GM23338 (cell line): ENCODE measurements around the gene CCDC43. TPM values are rescaled to one million over a fixed set of nuclear protein-coding genes. Genes with fewer than 3 reads are reported as not detected.

ENCODE experiments used
- ATAC-seq: fragments of 200-7000 bp; cut with Tn5 transposase; 3 replicates; pipeline ENCODE4 v1.9.1; 2020
- DNase-seq: peaks from one replicate; pipeline ENCODE4 v3.0.0-alpha.2; 2015; ENCODE audit warnings: low spot score
- H2AFZ ChIP-seq: fragments of 200-600 bp; sonication (generic); 2 replicates; pipeline ENCODE4 v1.8.0; 2016; ENCODE audit warnings: antibody characterized with exemption, mild to moderate bottlenecking, moderate library complexity
- H3F3A ChIP-seq: fragments of 200-600 bp; sonication (generic); replicated peaks from 2 replicates; pipeline ENCODE4 v1.8.0; 2017; ENCODE audit warnings: antibody characterized with exemption, mixed run types, low read depth
- H3K27ac ChIP-seq: fragments of 200-600 bp; sonication (generic); 2 replicates; pipeline ENCODE4 v1.6.1; 2016; ENCODE audit warnings: low read depth
- H3K27me3 ChIP-seq: fragments of 200-600 bp; sonication (generic); 2 replicates; pipeline ENCODE4 v1.8.0; 2016; ENCODE audit warnings: mild to moderate bottlenecking, mixed run types, moderate library complexity; ENCODE audit not compliant: insufficient read depth
- H3K36me3 ChIP-seq: fragments of 200-600 bp; sonication (generic); 2 replicates; pipeline ENCODE4 v1.8.0; 2016; ENCODE audit warnings: mild to moderate bottlenecking; ENCODE audit not compliant: insufficient read depth
- H3K4me1 ChIP-seq: fragments of 200-600 bp; sonication (generic); 2 replicates; pipeline ENCODE4 v1.8.0; 2016; ENCODE audit warnings: mild to moderate bottlenecking, moderate library complexity; ENCODE audit not compliant: insufficient read depth
- H3K4me2 ChIP-seq: fragments of 200-600 bp; sonication (generic); 2 replicates; pipeline ENCODE4 v1.7.1; 2017; ENCODE audit warnings: mixed run types
- H3K4me3 ChIP-seq: fragments of 200-600 bp; sonication (generic); 2 replicates; pipeline ENCODE4 v1.6.1; 2016; ENCODE audit warnings: mixed run types
- H3K79me2 ChIP-seq: fragments of 200-600 bp; sonication (generic); replicated peaks from 2 replicates; pipeline ENCODE4 v1.8.0; 2017; ENCODE audit warnings: mild to moderate bottlenecking; ENCODE audit not compliant: insufficient read depth
- H3K9me2 ChIP-seq: fragments of 200-600 bp; sonication (generic); 2 replicates; pipeline ENCODE4 v1.8.0; 2017; ENCODE audit not compliant: insufficient read depth
- H4K20me1 ChIP-seq: fragments of 200-600 bp; sonication (generic); replicated peaks from 2 replicates; pipeline ENCODE4 v1.8.0; 2017; ENCODE audit warnings: mild to moderate bottlenecking; ENCODE audit not compliant: insufficient read depth
- H3K27ac Mint-ChIP-seq: 2 replicates; pipeline ENCODE4 v1.8.0; 2020; ENCODE audit warnings: inconsistent platforms, mild to moderate bottlenecking, moderate library complexity, mixed read lengths
- H3K27me3 Mint-ChIP-seq: 3 replicates; pipeline ENCODE4 v1.8.0; 2022; ENCODE audit warnings: low read depth, mild to moderate bottlenecking, moderate library complexity, mixed read lengths, inconsistent platforms; ENCODE audit not compliant: insufficient read depth, poor library complexity
- H3K36me3 Mint-ChIP-seq: 3 replicates; pipeline ENCODE4 v1.8.0; 2021; ENCODE audit warnings: low read depth, mild to moderate bottlenecking, inconsistent platforms, moderate library complexity, mixed read lengths
- H3K4me1 Mint-ChIP-seq: 3 replicates; pipeline ENCODE4 v1.8.0; 2020; ENCODE audit warnings: mild to moderate bottlenecking, inconsistent platforms, mixed read lengths
- H3K4me3 Mint-ChIP-seq: 3 replicates; pipeline ENCODE4 v1.8.0; 2021; ENCODE audit warnings: moderate library complexity, mild to moderate bottlenecking, inconsistent platforms, mixed read lengths
- H3K9me3 Mint-ChIP-seq: 3 replicates; pipeline ENCODE4 v1.8.0; 2020; ENCODE audit warnings: moderate library complexity, mild to moderate bottlenecking, inconsistent platforms, mixed read lengths
- EZH2 ChIP-seq: fragments of 200-600 bp; sonication (generic); IDR thresholded peaks from one replicate; pipeline ENCODE4 v1.8.0; 2017; ENCODE audit warnings: antibody characterized with exemption, mild to moderate bottlenecking, low read depth; ENCODE audit not compliant: unreplicated experiment
- JUNB ChIP-seq: IDR thresholded peaks from one replicate; pipeline ENCODE4 v1.6.1; 2016; ENCODE audit warnings: antibody characterized with exemption; ENCODE audit not compliant: unreplicated experiment
- NANOG ChIP-seq: IDR thresholded peaks from 2 replicates; pipeline ENCODE4 v1.6.1; 2016; ENCODE audit warnings: antibody characterized with exemption, borderline replicate concordance
- POLR2AphosphoS5 ChIP-seq: IDR thresholded peaks from 2 replicates; pipeline ENCODE4 v1.6.1; 2016; ENCODE audit warnings: antibody characterized with exemption, low read depth
- ZNF114 ChIP-seq: fragments of 250-450 bp; sonication (Bioruptor Pico); IDR thresholded peaks from 2 replicates; pipeline ENCODE4 v1.5.0; 2020; ENCODE audit warnings: mild to moderate bottlenecking, moderate library complexity
- polyA plus RNA-seq: library from polyadenylated mRNA; unstranded; fragments of >200 nt; fragmentation: Nextera tagmentation; extraction: Ambion mirVana; gene quantifications from 2 replicates; pipeline ENCODE4 v1.2.1, GENCODE V29; 2016
- total RNA-seq: library from RNA; depleted of rRNA; stranded (reverse); fragments of >200 nt; shearing (Covaris generic); gene quantifications from 2 replicates; pipeline ENCODE4 v1.2.3, GENCODE V29; 2014
- TF ChIP-seq, protein P1 (sequence below): IDR thresholded peaks from 2 replicates; pipeline ENCODE4 v1.6.1; 2016; ENCODE audit warnings: antibody characterized with exemption
- TF ChIP-seq, protein P2 (sequence below), 2 experiments: fragments of 200-600 bp in 1 of 2; sonication (generic) in 1 of 2; conservative IDR thresholded peaks; 2 replicates each; pipeline versions ENCODE4 v1.5.1 to v1.6.1; 2016 to 2017; ENCODE audit warnings: antibody characterized with exemption in 2 of 2, low read depth in 2 of 2, mild to moderate bottlenecking in 2 of 2, moderate library complexity in 1 of 2
- TF ChIP-seq, protein P3 (sequence below): fragments of 250-450 bp; sonication (Bioruptor Pico); IDR thresholded peaks from 2 replicates; pipeline ENCODE4 v1.5.0; 2020; ENCODE audit warnings: mild to moderate bottlenecking, moderate library complexity

CCDC43 gene
- total and polyA plus RNA-seq, 2 experiments from 2014 or later = 29.8 to 55.3 TPM

DNA sequence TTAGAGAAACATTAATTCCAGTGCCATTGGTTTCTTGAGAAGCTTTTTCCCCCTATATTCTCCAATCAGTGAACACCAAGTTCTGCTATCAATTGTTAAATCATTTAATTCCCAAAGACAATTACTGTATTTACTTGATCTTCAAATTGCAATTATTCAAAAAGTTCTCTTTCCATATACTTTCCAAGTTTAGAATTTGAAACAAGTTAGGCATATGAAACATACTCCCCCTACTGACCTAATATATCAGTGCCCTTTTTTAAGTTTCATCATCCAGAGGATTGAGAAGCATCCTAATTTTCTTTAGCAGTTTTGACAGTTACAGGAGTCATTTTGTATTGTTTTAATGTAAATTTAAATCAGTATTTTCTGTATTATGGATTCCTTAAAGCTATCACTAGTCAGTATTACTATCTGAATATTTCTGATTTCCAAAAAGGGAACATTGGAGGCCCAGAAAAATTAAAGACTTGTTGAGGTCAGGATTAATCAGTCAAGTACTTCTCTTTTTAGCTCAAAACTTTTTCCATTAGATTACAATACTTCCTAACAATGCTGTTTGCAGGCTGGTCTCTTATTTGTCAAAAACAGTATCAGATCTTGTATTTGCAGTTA is 17.0 kb downstream of the CCDC43 start:
- Mint-ChIP-seq H3K27me3 (no peaks in the 10 kb centered on the region), H3K9me3 (no peaks in the 10 kb centered on the region), H3K27ac (no peak overlapping the region), H3K4me3 (no peak overlapping the region), H3K4me1 (no peaks in the 10 kb centered on the region), H3K36me3 (no peaks in the 10 kb centered on the region)
- no peak overlapping the region for H3K4me3 ChIP-seq
- H3K79me2 ChIP-seq = no peaks in the 10 kb centered on the region
- no peak for ATAC-seq
- H3K27me3 ChIP-seq = no peaks in the 10 kb centered on the region
- no peaks in the 10 kb centered on the region for H4K20me1 ChIP-seq
- no peaks in the 10 kb centered on the region for H3K4me1 ChIP-seq
- H3F3A ChIP-seq = no peaks in the 10 kb centered on the region
- H3K9me2 ChIP-seq = no peaks in the 10 kb centered on the region
- TF ChIP-seq, protein P1, sequence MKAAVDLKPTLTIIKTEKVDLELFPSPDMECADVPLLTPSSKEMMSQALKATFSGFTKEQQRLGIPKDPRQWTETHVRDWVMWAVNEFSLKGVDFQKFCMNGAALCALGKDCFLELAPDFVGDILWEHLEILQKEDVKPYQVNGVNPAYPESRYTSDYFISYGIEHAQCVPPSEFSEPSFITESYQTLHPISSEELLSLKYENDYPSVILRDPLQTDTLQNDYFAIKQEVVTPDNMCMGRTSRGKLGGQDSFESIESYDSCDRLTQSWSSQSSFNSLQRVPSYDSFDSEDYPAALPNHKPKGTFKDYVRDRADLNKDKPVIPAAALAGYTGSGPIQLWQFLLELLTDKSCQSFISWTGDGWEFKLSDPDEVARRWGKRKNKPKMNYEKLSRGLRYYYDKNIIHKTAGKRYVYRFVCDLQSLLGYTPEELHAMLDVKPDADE = no peak
- TF ChIP-seq JUNB (no peak), EZH2 (no peak)
- TF ChIP-seq, protein P2, sequence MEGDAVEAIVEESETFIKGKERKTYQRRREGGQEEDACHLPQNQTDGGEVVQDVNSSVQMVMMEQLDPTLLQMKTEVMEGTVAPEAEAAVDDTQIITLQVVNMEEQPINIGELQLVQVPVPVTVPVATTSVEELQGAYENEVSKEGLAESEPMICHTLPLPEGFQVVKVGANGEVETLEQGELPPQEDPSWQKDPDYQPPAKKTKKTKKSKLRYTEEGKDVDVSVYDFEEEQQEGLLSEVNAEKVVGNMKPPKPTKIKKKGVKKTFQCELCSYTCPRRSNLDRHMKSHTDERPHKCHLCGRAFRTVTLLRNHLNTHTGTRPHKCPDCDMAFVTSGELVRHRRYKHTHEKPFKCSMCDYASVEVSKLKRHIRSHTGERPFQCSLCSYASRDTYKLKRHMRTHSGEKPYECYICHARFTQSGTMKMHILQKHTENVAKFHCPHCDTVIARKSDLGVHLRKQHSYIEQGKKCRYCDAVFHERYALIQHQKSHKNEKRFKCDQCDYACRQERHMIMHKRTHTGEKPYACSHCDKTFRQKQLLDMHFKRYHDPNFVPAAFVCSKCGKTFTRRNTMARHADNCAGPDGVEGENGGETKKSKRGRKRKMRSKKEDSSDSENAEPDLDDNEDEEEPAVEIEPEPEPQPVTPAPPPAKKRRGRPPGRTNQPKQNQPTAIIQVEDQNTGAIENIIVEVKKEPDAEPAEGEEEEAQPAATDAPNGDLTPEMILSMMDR (conservative IDR thresholded peaks at IDR 0.05; ENCODE audit: low read depth in 2 of 2) = peak in 1 of 2 experiments; percentile 83; a peak in 3 of 4 replicates
- no peak overlapping the region for H3K4me2 ChIP-seq
- H3K36me3 ChIP-seq = no peaks in the 10 kb centered on the region
- DNase-seq = peak; percentile 45
- H3K27ac ChIP-seq = no peak overlapping the region
- no peak overlapping the region for H2AFZ ChIP-seq

DNA sequence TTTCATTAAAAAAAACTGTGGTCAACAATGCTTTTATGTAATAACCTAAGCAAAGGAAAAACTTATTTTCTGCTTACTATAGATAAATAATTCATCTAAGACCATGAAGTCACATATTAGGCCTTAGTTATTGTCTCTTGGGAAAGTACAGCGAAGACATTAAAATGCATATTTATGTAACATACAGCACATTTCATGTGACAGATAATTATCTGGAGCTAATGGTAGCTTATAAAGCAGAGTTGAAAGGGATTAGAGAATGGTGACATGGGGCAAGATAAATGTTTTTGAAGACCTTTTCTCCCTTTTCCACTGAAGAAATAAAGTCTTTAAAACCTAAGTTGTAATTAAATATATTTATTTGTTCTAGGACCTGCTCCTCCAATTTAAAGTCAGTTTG is 23.6 kb downstream of the CCDC43 start:
- no peak overlapping the region for H3K4me3 ChIP-seq
- ATAC-seq (no peak), DNase-seq (no peak)
- H3K9me3 Mint-ChIP-seq = no peaks in the 10 kb centered on the region
- no peak overlapping the region for H3K27ac Mint-ChIP-seq
- no peak overlapping the region for H3K27ac ChIP-seq
- H3K4me3 Mint-ChIP-seq = no peak overlapping the region
- H3K36me3 ChIP-seq = no peaks in the 10 kb centered on the region
- H3K9me2 ChIP-seq = no peaks in the 10 kb centered on the region
- H3F3A ChIP-seq = no peaks in the 10 kb centered on the region
- H2AFZ ChIP-seq = no peak overlapping the region
- H3K4me1 ChIP-seq = no peaks in the 10 kb centered on the region
- no peaks in the 10 kb centered on the region for H3K27me3 Mint-ChIP-seq
- H3K27me3 ChIP-seq = no peaks in the 10 kb centered on the region
- H3K4me2 ChIP-seq = no peak overlapping the region
- H3K4me1 Mint-ChIP-seq = no peaks in the 10 kb centered on the region
- H4K20me1 ChIP-seq = no peaks in the 10 kb centered on the region
- H3K36me3 Mint-ChIP-seq = no peaks in the 10 kb centered on the region
- H3K79me2 ChIP-seq = no peaks in the 10 kb centered on the region
- TF ChIP-seq, protein P3, sequence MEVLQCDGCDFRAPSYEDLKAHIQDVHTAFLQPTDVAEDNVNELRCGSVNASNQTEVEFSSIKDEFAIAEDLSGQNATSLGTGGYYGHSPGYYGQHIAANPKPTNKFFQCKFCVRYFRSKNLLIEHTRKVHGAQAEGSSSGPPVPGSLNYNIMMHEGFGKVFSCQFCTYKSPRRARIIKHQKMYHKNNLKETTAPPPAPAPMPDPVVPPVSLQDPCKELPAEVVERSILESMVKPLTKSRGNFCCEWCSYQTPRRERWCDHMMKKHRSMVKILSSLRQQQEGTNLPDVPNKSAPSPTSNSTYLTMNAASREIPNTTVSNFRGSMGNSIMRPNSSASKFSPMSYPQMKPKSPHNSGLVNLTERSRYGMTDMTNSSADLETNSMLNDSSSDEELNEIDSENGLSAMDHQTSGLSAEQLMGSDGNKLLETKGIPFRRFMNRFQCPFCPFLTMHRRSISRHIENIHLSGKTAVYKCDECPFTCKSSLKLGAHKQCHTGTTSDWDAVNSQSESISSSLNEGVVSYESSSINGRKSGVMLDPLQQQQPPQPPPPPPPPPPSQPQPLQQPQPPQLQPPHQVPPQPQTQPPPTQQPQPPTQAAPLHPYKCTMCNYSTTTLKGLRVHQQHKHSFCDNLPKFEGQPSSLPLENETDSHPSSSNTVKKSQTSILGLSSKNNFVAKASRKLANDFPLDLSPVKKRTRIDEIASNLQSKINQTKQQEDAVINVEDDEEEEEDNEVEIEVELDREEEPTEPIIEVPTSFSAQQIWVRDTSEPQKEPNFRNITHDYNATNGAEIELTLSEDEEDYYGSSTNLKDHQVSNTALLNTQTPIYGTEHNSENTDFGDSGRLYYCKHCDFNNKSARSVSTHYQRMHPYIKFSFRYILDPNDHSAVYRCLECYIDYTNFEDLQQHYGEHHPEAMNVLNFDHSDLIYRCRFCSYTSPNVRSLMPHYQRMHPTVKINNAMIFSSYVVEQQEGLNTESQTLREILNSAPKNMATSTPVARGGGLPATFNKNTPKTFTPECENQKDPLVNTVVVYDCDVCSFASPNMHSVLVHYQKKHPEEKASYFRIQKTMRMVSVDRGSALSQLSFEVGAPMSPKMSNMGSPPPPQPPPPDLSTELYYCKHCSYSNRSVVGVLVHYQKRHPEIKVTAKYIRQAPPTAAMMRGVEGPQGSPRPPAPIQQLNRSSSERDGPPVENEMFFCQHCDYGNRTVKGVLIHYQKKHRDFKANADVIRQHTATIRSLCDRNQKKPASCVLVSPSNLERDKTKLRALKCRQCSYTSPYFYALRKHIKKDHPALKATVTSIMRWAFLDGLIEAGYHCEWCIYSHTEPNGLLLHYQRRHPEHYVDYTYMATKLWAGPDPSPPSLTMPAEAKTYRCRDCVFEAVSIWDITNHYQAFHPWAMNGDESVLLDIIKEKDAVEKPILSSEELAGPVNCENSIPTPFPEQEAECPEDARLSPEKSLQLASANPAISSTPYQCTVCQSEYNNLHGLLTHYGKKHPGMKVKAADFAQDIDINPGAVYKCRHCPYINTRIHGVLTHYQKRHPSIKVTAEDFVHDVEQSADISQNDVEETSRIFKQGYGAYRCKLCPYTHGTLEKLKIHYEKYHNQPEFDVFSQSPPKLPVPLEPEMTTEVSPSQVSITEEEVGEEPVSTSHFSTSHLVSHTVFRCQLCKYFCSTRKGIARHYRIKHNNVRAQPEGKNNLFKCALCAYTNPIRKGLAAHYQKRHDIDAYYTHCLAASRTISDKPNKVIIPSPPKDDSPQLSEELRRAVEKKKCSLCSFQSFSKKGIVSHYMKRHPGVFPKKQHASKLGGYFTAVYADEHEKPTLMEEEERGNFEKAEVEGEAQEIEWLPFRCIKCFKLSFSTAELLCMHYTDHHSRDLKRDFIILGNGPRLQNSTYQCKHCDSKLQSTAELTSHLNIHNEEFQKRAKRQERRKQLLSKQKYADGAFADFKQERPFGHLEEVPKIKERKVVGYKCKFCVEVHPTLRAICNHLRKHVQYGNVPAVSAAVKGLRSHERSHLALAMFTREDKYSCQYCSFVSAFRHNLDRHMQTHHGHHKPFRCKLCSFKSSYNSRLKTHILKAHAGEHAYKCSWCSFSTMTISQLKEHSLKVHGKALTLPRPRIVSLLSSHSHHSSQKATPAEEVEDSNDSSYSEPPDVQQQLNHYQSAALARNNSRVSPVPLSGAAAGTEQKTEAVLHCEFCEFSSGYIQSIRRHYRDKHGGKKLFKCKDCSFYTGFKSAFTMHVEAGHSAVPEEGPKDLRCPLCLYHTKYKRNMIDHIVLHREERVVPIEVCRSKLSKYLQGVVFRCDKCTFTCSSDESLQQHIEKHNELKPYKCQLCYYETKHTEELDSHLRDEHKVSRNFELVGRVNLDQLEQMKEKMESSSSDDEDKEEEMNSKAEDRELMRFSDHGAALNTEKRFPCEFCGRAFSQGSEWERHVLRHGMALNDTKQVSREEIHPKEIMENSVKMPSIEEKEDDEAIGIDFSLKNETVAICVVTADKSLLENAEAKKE (CRISPR knock-in tag) = no peak
- no peak for TF ChIP-seq POLR2AphosphoS5
- no peak for TF ChIP-seq EZH2
- TF ChIP-seq ZNF114 = no peak
- TF ChIP-seq, protein P2 (conservative IDR thresholded peaks at IDR 0.05; ENCODE audit: low read depth in 2 of 2) = no peak
- TF ChIP-seq, protein P1 = no peak
- TF ChIP-seq NANOG = no peak
